GM12865 (cell line): ENCODE results near the gene DSEL.
A peak's percentile ranks its signal among the peaks of the same experiment; 100 is the strongest.

ENCODE experiments used
- DNase-seq: peaks from one replicate; pipeline ENCODE4 v3.0.0; 2010; ENCODE audit warnings: low read depth
- H3K4me3 ChIP-seq: 2 replicates; pipeline ENCODE4 v1.5.1; 2011; ENCODE audit warnings: mild to moderate bottlenecking, low read depth, low read length, control low read depth
- TF ChIP-seq, protein P1 (sequence below): IDR thresholded peaks from 2 replicates; pipeline ENCODE4 v1.5.1; 2011; ENCODE audit warnings: low read length, control low read depth, low read depth, inconsistent platforms; ENCODE audit not compliant: insufficient read depth; ENCODE audit errors: missing control alignments

The DSEL gene

DNA sequence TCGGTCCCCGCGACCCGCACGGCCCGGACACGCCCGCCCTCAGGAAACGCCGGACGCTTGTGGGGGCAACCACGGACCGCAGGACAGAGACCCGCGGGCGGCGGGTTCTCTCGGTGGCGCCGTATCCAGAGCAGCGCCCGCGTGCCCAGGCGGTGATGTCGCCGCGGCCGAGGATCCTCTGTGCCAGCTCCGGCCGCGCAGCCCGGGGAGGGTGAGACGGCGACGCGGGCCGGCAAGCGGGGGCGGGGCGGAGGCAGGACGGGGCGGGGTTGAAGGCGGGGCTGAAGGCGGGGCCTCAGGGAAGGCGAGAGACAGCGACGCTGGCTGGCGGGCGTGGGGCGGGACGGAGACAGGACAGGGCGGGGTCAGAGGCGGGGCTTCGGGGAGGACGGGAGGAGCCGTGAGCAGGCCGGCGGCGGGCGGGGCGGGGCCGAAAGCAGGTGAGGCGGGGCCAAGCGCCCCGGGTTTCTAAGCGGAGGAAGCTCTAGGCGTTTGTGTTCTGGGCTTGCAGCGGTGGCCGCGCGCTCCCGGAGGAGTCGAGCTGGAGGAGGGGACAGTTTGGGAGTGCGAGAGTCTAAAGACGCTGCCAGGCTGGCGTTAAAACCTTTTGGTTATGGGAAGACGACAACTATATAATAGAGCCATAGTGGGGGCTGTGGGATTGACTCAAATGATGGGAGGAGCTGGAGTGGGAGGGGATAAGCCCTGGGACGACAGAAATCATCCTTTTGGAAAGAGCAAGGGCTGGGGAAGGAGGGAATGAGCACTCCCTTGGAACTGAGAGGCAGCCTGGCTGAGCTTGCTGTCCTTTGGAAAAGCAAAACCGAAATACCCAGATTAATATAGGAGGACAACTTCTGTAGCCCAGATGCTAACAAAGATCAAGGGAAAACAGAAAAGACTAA, at the start of gene DSEL:
Gene DSEL (minus strand): TSS at position 182 of the 905 bp plus-strand sequence. CDS start 2,112 bp downstream, outside the sequence.
- peak; percentile 95 for DNase-seq
- H3K4me3 ChIP-seq = peak within 1 kb of the TSS; percentile 50
- TF ChIP-seq, protein P1, sequence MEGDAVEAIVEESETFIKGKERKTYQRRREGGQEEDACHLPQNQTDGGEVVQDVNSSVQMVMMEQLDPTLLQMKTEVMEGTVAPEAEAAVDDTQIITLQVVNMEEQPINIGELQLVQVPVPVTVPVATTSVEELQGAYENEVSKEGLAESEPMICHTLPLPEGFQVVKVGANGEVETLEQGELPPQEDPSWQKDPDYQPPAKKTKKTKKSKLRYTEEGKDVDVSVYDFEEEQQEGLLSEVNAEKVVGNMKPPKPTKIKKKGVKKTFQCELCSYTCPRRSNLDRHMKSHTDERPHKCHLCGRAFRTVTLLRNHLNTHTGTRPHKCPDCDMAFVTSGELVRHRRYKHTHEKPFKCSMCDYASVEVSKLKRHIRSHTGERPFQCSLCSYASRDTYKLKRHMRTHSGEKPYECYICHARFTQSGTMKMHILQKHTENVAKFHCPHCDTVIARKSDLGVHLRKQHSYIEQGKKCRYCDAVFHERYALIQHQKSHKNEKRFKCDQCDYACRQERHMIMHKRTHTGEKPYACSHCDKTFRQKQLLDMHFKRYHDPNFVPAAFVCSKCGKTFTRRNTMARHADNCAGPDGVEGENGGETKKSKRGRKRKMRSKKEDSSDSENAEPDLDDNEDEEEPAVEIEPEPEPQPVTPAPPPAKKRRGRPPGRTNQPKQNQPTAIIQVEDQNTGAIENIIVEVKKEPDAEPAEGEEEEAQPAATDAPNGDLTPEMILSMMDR = no peak

DNA sequence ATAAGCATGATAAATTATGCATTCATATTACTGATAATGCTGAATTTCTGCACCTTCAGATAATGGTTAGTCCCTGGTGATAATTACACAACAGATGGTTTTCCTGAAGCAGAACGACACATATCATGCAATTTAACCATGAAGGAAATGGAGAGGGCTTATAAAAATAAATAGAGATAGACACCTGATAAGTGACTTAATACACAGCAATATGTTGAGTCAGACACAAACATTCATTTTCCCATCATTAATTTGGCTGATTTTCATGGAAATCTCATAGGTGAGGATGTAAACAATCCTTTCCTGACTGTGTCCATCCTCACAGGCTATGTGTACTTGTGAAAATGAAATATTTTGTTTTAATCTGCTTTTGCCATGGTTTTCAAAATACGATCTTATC, 36.9 kb upstream of the DSEL start:
- no peak overlapping the region for H3K4me3 ChIP-seq

DNA sequence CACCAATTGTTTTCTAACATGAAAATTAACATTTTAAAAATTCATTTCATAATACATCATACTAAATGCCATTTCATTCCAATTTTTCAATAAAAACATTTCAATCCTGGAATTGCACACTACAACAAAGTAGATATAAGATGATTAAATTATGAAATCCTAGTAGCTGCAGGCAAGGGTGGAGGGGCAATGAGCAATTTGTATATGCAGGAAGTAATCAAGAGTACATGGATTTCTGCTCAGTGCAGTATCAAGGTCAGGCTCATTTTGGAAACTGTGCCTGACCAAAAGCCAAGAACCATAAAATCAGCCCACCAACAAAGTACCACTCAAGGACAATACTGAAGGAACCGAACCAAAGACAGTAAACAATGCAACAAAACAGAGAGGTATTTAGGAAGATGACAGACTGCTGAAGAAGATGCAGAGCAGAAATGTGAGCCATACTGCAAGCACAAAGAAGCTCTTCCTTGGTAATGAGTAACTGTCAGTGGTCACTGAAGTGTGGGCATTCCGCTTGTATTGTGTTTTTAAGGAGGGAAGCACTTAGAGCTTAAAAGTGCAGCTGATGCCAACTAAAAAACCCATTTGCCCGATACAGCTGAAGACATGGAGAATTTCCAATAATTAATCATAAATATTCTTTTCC, 34.5 kb upstream of the DSEL start:
- no peak overlapping the region for H3K4me3 ChIP-seq
- TF ChIP-seq, protein P1 = no peak
- DNase-seq = no peak

More for the DNA sequence above, 36.9 kb upstream of the DSEL start:
- TF ChIP-seq, protein P1 = no peak
- no peak for DNase-seq

DNA sequence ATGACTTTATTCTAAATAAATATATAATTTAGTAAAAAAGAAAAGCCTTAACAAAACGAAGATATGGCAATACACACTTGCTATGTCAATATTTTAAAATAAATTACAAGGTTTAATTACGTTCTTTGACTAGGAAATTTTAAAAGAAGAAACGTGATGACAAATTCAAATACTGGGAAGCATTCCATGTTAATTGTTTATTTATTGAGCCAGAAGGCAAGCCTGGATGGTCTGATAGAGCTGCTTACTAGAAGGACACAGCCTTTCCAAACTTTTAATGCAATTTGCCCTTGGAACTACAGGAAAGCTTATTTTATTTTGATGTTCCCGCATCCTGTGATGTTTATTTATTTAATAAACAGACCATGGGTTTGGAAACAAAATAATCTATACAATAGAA, 33.4 kb upstream of the DSEL start:
- no peak for DNase-seq
- TF ChIP-seq, protein P1 = no peak
- no peak overlapping the region for H3K4me3 ChIP-seq

DNA sequence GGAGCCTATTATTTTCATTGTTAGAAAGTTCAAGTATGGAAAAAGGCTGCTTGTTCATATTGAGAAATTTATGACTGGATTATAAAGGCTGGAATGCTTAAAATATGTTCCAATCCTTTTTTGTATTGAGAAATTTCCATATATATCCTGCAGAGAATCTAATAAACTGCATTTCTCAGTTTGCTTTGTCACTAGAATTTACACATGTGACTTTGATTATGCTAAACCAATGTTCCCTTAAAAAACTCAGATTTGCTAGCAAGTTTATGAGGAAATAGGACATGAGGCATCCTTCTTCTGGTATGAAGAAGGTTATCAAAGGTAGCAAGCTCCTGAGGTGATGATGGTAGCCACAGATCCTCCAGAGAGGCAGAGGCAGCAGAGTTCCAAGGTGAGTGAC, 29.2 kb upstream of the DSEL start:
- H3K4me3 ChIP-seq = no peak overlapping the region
- no peak for DNase-seq
- TF ChIP-seq, protein P1 = no peak

DNA sequence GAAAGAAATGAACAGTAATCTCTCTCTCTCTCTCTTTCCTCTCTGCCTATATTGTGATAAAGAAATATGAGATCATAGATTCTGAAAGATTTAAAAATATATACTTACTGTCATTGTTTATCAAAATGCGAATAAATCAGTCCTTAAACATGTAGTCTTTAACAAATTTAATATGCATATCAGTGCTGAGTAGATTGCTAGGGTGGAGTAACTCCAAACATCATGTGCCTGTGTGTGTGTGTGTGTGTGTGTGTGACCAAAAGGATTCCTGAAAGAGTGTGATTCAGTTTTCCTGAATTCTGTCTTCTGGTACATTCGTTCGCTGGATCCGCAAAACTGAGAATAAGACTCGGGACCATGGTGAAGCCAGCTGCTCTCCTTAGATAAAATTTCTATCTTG, 24.0 kb upstream of the DSEL start:
- TF ChIP-seq, protein P1 = no peak
- no peak for DNase-seq
- no peak overlapping the region for H3K4me3 ChIP-seq
